GM06990 (cell line): ENCODE measurements around the gene SESN1.

Source experiments
- DNase-seq: peaks from one replicate; pipeline ENCODE4 v3.0.0-alpha.2; 2011; ENCODE audit not compliant: insufficient read length; ENCODE audit errors: extremely low read depth
- H3K27me3 ChIP-seq: replicated peaks from 2 replicates; pipeline ENCODE4 v1.6.0; 2011; ENCODE audit warnings: low read length; ENCODE audit not compliant: control insufficient read depth, insufficient read depth
- H3K36me3 ChIP-seq: 2 replicates; pipeline ENCODE4 v1.5.1; 2011; ENCODE audit warnings: low read length; ENCODE audit not compliant: control insufficient read depth, insufficient read depth
- H3K4me3 ChIP-seq: replicated peaks from 2 replicates; pipeline ENCODE4 v1.5.1; 2011; ENCODE audit warnings: low read depth, mild to moderate bottlenecking, control low read depth, low read length
- TF ChIP-seq, protein P1 (sequence below): IDR thresholded peaks from 2 replicates; pipeline ENCODE4 v1.5.1; 2011; ENCODE audit warnings: low read length, control low read depth, mild to moderate bottlenecking, inconsistent platforms; ENCODE audit not compliant: insufficient read depth, poor library complexity, severe bottlenecking

SESN1 gene

DNA sequence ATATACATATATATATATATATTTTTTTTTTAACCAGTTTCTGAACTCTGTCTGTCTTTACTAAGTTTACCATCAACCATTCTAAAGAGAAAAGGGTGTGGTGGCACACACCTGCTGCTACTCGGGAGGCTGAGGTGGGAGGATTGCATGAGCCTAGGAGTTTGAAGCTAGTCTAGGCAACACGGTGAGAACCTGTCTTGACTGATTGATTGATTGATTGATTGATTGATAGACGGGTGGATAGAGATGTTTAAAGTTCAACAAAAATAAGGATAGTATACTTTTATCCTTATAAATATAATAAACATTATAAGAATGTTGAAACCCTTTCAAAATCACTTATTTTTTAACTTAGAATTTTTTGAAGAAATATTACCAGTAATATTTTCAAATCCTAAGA, 30.9 kb upstream of the SESN1 start:
- no peak for DNase-seq
- TF ChIP-seq, protein P1, sequence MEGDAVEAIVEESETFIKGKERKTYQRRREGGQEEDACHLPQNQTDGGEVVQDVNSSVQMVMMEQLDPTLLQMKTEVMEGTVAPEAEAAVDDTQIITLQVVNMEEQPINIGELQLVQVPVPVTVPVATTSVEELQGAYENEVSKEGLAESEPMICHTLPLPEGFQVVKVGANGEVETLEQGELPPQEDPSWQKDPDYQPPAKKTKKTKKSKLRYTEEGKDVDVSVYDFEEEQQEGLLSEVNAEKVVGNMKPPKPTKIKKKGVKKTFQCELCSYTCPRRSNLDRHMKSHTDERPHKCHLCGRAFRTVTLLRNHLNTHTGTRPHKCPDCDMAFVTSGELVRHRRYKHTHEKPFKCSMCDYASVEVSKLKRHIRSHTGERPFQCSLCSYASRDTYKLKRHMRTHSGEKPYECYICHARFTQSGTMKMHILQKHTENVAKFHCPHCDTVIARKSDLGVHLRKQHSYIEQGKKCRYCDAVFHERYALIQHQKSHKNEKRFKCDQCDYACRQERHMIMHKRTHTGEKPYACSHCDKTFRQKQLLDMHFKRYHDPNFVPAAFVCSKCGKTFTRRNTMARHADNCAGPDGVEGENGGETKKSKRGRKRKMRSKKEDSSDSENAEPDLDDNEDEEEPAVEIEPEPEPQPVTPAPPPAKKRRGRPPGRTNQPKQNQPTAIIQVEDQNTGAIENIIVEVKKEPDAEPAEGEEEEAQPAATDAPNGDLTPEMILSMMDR, result no peak

DNA sequence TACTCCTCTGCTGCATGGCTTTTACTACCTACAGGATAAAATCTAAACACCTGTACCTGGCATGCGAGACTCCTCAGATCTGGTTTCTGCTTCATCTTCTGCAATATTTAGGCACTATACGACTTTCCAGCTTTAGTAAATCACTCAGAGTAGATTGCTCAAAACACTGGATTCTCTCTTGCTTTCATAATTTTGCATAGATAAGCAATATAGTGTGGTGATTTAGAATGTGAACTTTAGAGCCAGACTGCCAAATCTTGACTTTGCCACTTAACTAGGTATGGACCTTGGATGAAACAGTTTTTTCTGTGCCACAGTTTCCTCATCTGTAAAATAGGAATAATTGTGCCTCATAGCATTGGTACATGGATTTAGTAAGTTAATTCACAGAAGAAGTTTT, 29.6 kb upstream of the SESN1 start:
- TF ChIP-seq, protein P1, result no peak
- DNase-seq, result no peak
- Histone ChIP-seq H3K4me3 (no peak overlapping the region), H3K36me3 (no peaks in the 10 kb centered on the region), H3K27me3 (no peaks in the 10 kb centered on the region)

More for the DNA sequence above, 30.9 kb upstream of the SESN1 start:
- Histone ChIP-seq H3K4me3 (no peak overlapping the region), H3K27me3 (no peaks in the 10 kb centered on the region), H3K36me3 (no peaks in the 10 kb centered on the region)

DNA sequence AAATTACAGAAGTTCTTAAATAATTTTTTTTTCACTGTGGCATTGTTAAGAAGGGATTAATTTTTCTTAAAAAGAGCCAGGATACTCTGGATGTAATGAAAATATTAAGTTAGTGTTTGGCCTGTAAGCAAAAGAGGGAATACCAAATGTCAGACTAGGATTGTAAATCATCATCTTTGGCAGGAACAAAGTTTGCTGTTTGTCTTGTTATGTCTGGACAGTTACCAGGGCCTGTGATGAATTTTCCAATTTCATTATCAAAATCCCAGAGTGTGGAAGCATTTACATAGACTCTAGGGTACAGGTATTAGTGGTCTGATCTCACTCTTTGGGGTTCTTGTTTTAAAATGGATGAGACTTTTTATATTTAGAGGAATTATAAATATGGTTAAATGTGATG, 26.8 kb upstream of the SESN1 start:
- TF ChIP-seq, protein P1, result no peak
- no peaks in the 10 kb centered on the region for H3K36me3 ChIP-seq
- no peaks in the 10 kb centered on the region for H3K27me3 ChIP-seq
- DNase-seq, result no peak
- no peak overlapping the region for H3K4me3 ChIP-seq

DNA sequence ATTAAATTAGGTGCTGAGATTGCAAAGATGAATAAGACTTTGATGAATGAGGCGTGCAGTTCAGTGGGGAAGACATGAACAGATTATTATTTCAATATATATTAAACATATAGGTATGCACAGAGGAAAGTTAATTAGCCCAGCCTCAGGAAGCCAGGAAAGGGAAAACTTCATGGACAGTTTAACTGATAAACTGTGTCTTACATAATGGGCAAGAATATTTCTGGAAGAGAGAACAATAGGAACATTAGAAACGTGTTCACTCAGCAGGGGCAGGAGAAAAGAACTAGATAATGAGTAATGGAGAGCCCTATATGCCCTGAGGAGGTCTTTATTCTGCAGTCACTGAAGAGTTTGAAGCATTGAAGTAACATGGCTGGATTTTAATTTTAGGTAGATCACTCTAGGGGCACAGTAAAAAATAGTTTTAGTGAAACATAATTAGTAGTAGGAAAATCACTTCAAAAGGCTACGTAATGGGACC, 24.3 kb upstream of the SESN1 start:
- H3K27me3 ChIP-seq, result no peaks in the 10 kb centered on the region
- H3K36me3 ChIP-seq, result no peaks in the 10 kb centered on the region
- no peak for DNase-seq
- TF ChIP-seq, protein P1, result no peak
- no peak overlapping the region for H3K4me3 ChIP-seq

DNA sequence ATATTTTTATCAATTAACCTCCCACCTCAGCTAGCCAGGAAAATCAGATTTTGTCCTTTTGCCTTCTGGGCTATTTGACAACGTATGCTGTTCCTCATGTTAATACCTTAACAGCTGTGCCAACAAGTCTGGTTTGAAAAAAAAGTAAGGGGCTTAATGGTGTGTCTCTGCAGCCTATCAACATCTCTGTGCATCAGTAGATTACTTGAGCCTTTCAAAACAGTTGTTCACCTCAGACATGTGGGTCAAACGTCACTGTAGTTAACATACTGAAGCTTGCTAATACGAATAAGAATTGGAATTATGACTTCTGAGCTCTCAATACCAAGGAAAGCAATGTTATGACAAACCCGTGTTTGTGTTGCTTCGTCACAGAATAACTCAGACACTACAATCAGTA, 23.7 kb upstream of the SESN1 start:
- TF ChIP-seq, protein P1, result no peak
- DNase-seq, result no peak
- no peaks in the 10 kb centered on the region for H3K36me3 ChIP-seq
- no peaks in the 10 kb centered on the region for H3K27me3 ChIP-seq
- no peak overlapping the region for H3K4me3 ChIP-seq
